Stimulated activated CD4-positive, alpha-beta T cell treated with anti-CD3 and anti-CD28 coated beads, Interleukin-12 subunit alpha, Interleukin-12 subunit beta, amount 100 ng/mL, for 24 hours (primary cell): ENCODE measurements around the gene RNF223.
"Not testable (repeated sequence)": the region's sequence is repeated elsewhere in the genome, so short reads cannot be mapped to it uniquely, and the experiment has no call there.

ENCODE experiments used
- DNase-seq, 2 experiments: peaks; one replicate each; pipeline ENCODE4 v3.0.0-alpha.2; 2020; ENCODE audit warnings: low read depth in 2 of 2

The RNF223 gene

DNA sequence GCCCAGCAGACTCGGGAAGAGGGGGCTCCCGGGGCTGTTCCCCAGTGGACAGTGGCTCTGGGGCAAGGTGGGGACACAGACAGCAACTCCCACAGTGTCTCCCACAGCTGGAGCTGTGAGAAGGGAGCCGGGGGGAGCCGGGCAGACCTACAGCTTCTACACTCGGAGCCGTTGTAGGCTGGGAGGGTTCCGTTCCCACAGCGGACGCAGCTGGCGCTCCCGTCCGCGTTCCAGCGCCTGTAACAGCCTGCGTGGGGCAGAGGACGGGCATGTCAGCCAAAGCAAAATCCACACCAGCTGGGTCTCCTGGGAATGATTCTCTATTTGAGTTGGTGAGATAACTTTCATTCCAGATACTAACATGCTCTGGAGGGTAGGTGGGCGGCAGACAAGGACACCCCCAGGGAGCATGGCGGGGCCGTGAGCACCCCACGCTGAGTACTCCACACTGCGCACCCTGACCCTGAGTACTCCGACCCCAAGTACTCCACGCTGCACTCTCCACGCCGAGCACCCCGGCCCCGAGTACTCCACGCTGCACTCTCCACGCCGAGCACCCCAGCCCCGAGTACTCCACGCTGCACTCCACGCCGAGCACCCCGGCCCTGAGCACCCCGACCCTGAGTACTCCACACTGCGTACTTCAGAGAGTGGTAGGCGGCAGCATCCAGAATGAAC lies 13.4 kb upstream of the RNF223 start:
- no peak for DNase-seq

DNA sequence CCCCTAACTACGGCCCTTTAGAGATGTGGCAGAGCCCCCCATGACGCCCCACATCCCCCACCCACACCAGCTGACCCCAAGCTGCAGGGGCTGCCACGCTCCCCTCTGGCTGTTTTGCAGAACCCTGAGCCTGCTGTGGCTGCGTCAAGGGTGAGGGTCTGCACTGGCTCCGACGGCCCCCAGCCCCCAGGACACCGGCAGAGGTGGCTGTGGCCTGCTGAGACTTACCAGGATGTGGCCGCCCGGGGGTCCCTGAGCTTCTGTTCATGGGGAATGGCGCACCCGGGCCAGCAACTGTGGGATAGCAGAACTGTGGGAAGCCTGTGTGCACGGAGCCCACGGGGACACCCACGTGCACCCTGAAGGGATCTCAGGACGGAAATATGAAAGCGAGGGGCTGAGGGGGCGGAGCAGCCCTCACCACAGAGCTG lies 12.8 kb upstream of the RNF223 start:
- DNase-seq = no peak

DNA sequence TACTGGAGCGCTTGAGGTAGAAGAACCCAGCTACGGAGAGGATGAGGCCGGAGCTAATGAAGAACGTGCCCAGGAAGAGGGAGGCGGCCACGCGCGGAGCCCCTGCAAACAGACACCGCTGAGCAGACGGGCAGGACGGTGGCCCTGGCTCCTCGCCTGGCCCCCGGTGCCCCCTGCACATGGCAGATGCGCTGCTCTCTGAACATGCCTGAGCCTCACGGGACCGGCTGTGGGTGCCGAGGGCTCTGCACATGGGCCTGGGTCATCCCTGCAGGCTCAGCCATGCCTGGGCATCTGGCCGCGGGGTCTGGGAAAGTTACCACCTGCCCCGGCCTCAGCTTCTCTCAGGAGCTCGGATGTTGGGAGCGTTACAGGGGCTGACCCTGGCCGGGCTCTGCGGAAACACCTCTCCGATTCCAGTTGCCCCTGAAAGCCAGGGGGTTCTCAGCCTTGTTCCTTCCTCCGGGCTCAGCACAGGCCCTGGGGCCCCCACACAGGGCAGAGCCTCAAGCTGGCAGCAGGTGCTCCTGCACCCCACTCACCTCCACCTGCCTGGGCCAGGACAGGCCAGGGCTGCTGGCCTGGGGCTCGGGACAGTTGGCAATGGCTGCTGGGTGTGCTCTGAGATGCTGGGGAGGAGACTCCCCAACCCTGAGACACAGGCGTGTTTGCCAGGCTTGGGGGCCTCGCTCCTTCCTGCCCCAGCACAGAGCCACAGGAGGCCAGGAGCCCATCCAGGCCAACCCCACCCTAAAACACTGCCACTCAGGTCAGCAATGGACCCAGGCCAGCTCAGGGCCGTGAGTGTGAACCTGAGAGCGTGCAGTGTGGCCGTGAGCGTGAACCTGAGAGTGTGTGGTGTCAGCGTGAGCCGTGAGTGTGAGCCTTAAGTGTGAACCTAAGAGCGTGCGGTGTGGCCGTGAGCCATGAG lies 12.1 kb upstream of the RNF223 start:
- DNase-seq = no peak

DNA sequence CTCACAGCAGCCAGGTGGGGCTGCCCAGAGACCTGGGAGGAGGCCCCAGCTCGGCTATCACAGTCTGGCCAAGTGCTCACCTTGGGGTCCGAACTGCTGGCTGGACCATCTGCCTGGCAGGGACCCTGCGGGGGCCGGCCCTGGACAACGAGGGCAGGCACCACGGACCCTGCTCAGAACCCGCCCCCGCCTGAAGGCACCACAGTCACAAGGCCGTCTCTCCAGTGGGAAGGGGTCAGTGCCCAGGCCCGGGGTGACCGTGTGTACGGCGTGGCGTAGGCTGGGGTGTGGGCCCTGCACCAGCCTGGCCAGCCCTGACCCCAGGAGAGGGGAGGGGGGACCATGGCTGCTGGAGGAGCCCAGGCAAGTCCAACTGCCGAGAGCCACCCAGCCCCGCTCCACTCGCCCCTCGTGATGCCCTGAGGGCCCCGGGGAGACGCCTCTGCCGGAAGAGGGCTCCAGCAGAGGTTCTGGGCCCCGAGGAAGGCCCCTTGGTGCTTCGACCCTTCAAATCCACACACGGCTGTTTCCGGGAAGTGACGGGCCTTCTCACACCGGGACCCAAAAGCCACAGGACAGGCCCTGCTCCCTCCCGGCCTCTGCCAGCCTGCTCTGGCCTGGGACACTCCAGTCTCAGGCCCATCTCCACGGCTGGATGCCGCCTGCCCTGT lies 11.2 kb upstream of the RNF223 start:
- no peak for DNase-seq

DNA sequence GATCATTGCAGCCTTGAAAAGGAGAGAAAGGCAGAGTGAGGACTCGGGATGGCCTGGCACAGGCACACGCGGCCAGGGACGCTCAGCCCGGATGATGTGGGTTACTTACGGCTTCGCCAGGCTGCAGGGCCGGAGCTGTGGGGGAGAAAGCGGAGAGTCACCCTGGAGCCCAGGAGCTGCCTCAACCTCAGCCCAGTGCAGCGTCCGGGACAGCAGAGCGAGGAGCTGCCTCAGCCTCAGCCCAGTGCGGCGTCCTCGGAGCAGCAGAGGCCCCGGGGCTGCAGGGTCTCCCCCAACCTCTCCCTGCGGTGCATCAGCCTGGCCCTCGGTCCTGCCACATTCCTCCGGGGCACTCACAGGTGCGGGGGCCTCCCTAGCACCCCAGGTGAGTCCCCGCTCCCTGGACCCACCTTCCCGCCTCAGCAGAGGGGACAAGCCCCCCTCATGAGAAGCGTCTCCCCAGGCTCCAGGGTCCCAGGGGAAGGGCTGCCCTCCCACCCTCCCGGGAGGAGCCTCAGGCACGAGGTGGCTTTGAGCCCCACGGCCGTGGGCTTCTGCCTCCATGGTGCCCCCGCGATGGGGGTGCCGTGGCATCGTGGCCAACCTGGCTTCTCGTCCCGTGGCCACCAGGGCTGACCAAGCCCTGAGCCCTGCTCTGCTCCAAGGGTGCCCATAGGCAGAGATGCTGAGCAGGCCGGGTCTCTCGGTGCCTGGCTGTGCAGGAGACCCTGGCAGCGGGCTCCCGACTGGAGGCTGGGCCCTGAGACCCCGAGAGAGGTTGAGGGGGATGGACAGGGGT lies 10.5 kb upstream of the RNF223 start:
- no peak for DNase-seq

DNA sequence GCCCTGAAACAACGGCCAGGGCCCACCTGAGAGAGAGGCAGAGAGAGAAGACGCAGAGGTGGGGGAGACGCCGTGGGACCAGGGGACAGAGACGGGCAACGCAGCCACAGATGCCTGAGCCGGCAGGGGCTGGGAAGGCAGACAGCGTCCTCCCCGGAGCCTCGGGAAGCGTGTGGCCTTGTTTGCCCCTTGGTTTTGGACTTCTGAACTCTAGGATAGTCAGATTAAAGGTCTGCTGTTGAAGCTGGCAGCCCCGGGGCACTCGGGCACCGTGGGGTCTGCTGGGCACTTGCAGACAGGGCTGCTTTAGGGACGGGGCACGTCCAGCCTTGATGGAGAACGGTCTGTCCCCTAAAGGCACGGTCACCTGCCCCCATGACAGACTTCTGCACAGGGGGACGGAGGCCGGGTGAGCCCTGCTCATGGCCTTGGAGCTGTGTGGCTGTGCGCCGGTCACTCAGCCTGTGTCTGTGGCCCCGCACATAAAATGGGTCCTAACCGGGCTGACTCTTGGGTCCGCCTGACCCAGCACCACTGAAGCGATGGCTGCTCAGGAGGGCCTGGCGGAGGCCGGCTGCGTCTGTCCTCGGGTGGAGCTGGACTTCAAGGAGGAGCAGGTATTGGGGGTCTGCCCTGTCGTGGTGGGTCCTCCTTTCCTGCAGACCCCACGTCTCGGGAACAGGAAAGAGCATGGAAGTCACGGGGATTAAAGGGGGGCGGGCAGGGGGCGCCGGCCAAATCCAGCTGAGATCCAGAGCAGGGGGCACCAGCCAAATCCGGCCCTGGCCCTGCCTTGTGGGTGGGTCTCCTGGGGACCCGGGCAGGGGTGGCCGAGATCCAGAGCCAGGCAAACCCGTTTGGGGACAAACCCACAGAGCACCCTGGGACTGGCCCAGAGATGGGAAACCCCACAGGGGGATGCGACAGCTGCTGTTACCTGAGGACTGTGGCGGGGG lies 9.6 kb upstream of the RNF223 start:
- no peak for DNase-seq

DNA sequence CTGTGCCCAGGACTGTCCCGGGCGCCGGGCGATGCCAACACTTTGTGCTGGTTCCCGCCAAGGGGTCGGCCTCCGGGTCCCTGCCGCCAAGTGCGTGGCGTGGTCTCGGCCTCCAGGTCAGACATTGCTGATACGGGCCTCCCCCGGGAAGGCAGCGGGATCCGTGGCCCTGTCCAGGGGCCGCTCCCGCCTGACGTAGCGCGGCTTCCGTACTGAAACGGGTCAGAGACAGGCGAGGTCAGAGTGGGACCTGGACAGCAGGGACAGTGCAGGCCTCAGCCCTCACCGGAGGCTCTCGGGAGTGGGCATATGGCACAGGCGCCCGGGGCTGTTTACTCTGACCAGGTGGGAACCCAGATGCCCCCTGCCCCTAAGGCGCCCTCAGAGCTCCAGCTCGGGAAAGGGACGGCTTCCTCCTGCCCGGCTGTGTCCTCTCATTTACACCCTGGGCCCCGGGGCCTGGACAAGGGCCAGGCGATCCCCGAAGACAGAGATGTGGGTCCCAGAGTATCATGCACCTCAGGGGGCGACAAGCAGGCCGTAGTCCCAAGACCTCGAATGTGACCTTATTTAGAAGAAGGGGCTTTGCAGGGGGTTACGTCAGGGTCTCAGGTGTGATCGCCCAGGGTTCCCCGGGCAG lies 8.8 kb upstream of the RNF223 start:
- no peak for DNase-seq

DNA sequence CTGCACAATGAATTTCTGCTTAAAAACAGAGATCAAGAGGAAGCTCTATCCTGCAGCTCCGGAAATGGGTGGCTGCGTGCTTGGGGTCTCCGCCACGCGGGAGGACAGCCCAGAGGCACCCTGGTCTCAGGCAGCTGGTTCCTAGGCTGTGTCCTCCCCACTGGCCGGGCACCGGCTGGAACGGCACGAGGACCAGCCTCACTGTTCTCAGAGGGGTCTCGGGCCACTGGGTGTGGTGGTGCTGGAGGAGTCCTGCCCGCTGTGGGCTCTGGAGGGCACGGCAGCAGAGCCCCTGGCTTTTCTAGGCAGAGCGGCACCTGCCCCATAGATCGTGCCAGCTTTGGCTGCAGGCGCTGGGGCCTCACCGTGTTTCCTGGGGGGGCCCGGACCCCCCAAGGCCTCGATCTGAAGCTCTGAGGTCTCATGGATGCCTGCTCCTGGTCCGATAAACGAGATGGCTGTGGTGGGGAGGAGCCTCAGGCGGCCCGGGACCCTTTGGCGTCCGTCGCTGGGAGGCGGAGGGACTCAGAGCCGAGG lies 8.2 kb upstream of the RNF223 start:
- no peak for DNase-seq

DNA sequence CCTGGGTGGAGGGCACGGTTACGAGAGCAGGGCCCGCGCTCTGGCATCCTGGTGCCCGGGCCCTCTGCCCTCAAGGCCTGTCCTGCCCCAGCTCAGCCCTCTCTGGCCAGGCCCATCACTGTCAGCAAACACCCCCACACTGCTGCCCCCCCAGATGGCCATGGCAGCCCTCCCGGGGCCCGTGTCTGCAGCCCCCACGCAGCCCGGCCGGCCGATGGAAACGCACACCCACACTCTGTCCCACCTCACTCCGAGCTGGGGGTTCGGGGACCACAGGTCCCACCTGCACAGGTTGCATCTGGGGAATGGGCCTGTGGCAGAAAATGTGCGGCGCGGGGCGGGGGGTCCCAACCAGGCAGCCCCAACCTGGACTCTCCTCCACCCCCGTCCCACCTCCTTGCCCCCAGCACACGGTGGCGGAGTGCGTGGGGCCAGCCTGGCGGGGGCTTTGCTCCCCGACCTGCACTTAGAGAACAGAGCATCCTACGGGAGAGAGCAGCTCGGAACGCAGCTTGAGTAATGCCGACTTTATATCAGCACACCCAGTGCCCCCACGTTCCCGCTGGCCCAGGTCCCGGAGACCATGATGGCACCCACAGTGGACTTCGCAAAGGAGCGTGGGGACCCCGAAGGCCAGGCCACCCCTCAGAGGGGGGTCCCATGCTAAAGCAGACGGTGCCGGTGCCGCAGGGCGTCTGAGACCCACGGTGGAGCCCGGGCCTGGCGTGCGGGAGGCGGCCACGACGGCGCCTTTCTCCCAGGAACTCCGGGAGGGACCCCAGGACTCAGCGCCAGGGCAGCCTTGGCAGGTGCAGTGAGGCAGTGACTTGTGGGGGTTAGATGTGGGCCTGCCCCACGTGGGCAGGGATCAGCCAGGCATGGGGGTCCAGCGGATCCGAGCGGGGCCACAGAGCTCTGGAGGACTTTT lies 7.5 kb upstream of the RNF223 start:
- no peak for DNase-seq

DNA sequence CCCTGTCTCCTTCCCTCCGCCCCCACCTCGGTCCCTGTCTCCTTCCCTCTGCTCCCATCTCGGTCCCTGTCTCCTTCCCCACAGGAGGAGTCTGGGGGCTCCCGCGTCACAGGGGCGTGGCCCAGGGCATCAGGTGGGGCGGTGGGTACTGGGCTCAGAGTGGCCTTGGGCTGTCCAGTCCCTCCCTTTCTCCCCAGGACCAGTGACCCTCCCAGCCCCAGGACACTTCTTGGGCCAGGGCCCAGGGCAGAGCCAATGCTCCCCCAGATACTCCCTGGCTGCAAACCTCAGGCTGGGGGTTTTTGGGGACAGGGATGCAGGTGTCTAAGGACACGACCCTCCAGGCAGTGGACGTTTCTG lies 6.8 kb upstream of the RNF223 start:
- DNase-seq = no peak

DNA sequence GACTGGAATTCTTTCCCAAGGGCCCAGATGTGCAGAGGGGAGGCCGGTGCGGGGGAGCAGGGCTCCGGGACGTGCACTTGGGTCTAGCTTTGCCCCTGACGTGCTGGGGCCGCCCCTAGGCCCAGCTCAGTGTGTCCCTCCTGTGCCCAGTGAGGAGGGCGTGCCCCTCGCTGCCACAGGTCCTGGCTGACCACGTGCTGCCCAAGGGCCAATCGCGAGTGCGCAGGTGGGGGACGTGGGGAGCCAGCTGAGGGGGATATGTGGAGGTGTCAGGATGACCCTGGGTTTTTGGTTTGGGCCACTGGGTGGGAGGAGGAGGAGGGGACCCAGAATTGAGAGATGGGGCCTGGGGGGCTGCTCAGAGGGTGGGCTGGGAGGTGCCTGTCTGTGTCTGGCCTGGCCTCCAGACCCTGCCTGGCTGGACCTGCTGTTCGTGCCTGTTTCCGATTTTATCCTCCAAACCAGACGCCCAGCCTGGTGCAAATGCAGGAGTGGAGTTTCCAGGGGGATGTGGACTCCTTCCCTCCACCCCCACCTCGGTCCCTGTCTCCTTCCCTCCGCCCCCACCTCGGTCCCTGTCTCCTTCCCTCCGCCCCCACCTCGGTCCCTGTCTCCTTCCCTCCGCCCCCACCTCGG lies 6.1 kb upstream of the RNF223 start:
- DNase-seq = no peak

DNA sequence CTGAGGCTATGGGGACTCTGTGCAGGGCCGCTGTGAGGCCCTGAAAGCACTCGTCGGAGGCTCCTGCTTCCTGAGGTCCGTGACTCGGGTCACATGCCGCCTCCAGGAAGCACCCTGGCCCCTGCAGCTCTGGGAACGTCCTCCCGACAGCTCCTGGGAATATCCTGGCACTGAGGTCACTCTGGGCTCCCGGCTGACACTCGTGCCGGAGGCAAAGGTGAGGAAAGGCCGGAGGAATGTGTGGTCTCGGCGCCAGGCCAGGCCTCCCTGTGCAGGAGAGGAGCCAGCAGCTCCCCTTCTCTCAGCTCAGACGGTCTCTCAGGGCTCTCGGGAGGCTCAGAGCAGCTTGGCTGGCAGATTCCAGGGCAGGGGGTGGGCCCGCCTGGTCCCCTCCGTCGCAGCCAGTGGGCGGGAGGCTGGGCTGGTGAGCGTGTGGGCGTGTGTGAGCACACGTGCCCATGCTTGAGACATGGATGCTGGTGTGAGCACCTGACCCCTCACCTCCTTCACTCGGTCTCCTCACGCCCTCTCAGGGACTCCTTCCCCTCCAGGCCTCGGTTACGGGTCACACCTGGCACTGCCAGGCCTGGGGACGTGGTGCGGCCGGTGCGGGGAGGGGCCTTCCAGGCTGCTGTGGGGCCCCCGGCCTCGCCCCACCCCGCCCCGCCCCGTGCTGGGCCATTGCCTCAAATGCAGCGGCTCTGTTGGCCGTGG lies 5.5 kb upstream of the RNF223 start:
- DNase-seq = no peak

DNA sequence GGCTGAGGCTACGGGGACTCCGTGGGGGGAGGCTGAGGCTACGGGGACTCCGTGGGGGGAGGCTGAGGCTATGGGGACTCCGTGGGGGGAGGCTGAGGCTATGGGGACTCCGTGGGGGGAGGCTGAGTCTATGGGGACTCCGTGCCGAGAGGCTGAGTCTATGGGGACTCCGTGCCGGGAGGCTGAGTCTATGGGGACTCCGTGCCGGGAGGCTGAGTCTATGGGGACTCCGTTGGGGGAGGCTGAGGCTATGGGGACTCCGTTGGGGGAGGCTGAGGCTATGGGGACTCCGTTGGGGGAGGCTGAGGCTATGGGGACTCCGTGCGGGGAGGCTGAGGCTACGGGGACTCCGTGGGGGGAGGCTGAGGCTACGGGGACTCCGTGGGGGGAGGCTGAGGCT lies 3.3 kb upstream of the RNF223 start:
- not testable (repeated sequence) for DNase-seq

DNA sequence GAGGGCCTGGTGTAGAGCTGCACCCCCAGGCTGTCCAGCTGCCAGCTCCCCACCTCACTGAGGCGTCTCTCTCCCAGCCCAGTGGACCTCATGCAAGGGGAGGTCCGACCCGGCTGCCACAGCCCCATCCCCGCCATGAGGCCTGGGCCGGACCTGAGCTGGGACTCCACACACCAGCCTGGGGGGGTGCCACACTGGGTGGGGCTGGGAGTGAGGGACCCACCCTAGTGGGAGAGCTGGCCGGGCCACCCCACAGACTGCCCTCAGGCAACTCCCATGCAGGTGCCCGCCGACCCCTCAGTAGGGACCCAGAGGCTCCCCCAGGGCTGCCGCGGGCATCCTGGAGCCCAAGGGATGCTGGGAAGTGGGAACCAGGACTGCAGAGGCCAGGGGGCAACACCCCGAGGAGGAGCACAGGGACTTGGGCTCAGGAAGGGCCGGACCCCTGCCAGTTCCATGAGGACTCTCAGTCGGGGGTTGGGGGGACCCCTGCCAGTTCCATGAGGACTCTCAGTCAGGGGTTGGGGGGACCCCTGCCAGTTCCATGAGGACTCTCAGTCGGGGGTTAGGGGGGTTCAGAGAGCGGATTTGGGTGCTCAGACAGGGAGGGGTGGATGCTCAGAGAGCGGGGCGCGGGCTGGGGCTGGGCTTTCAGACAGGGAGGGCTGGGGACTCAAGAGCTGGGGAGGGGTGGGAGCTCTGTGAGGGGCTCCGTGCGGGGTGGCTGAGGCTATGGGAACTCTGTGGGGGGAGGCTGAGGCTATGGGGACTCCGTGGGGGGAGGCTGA lies 1.2 kb upstream of the RNF223 start:
- no peak for DNase-seq

DNA sequence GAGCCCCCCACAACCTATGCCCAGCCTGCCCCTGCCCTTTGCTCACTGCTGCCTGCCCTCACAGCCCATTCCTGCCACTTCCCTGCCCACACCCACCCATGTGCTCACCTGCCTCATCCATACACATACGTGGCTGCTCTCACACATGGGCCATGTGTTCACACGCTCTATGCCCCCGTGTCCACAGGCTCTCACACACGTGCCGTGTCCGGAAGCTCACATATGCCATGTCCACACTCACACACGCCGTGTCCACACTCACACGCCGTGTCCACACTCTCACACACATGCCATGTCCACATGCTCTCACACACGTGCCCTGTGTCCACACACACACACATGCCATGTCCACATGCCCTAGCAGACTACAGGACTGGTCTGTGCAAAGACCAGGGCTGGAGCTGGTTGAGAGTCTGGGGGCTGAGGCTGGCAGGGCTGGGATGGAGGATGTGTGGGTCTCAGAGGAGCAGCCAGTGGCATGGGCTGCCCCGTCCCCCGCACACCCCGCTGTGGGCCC lies 583 bp upstream of the RNF223 start:
- no peak for DNase-seq

DNA sequence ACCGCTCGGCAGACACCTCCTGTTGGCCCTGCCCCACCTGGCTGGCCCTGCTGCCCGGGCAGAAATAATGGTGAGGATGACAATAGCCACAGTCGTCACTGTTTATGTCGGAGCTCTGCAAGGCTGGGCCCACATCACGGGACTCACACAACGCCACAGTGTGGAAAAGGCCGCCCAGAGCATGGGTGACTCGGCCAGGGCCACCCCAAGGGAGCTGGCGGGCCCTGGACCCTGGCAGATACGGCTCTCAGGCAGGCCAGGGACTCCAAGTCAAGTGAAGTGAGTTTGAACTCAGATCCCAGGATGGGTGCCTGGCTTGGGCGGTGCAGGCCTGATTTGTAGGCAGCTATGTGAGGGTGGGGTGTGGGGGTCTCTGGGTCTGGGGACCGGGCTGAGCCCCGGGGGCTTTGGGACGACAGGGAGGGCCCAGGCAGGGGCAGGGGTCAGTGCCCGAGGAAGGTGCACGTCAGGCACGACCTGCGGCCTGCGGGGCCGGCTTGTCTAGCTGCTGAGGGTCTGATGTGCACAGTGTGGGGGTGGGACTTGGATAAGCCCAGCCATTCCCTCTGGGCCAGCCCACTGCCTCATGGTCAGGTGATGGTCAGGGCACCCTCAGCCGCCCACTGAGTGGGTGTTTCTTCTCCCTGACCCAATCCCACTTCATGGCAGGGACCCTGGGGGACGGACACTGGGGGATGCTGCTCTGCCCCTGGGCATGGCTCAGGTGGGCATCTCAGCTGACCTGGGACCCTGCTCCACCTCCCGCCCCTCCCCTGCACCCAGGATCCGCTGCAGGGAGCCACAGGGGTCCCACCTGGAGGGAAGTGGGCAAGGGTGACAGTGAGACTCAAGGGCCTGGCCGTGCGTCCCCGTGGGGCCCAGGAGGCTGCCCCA lies 1.0 kb downstream of the RNF223 start:
- no peak for DNase-seq
